Gastrocnemius medialis (tissue), 4 donors: ENCODE measurements around the gene UBA1. TPM values are rescaled to one million over a fixed set of nuclear protein-coding genes. Genes with fewer than 3 reads are reported as not detected.

Experiments
- ATAC-seq, 2 donors: fragments of 150-250 bp; one replicate each; pipeline ENCODE4 v1.9.1; 2016
- DNase-seq, 2 donors: peaks; one replicate each; pipeline ENCODE4 v3.0.0-alpha.2; 2019
- H3K27ac ChIP-seq, 4 donors: fragments of 200-600 bp; sonication (generic); 1 replicate in 1 of 4; 2 replicates in 3 of 4; pipeline ENCODE4 v1.5.1; 2016 to 2018; ENCODE audit warnings: mild to moderate bottlenecking in 2 of 4, moderate library complexity in 1 of 4
- H3K27me3 ChIP-seq, 3 donors: fragments of 200-600 bp; sonication (generic) in 2 of 3; 1 replicate in 1 of 3; 2 replicates in 2 of 3; pipeline versions ENCODE4 v1.5.1 to v1.6.0; 2016 to 2019; ENCODE audit warnings: mild to moderate bottlenecking in 1 of 3, moderate library complexity in 1 of 3
- H3K36me3 ChIP-seq, 2 donors: fragments of 200-600 bp; sonication (generic) in 1 of 2; one replicate each; pipeline ENCODE4 v1.5.1; 2017 to 2018
- H3K4me1 ChIP-seq, 2 donors: fragments of 200-600 bp; sonication (generic) in 1 of 2; one replicate each; pipeline ENCODE4 v1.5.1; 2016 to 2017; ENCODE audit warnings: mild to moderate bottlenecking in 2 of 2
- H3K4me3 ChIP-seq, 4 donors: fragments of 200-600 bp; sonication (generic) in 3 of 4; 1 replicate in 1 of 4; 2 replicates in 3 of 4; pipeline ENCODE4 v1.5.1; 2016 to 2019; ENCODE audit warnings: mild to moderate bottlenecking in 2 of 4
- H3K9me3 ChIP-seq, 3 donors: fragments of 200-600 bp; sonication (generic) in 2 of 3; 1 replicate in 1 of 3; 2 replicates in 2 of 3; pipeline ENCODE4 v1.5.1; 2016 to 2019
- CTCF ChIP-seq, 5 experiments: fragments of 450-650 bp in 3 of 5; fragments of 200-600 bp in 2 of 5; sonication (generic) in 2 of 5; IDR thresholded peaks in 4 of 5; conservative IDR thresholded peaks in 1 of 5; 1 replicate in 4 of 5; 2 replicates in 1 of 5; pipeline ENCODE4 v1.5.1; 2016 to 2019; ENCODE audit warnings: antibody characterized with exemption in 5 of 5, mild to moderate bottlenecking in 3 of 5, moderate library complexity in 3 of 5
- POLR2A ChIP-seq, 2 donors: fragments of 450-650 bp; IDR thresholded peaks; one replicate each; pipeline ENCODE4 v1.6.1; 2017; ENCODE audit warnings: antibody characterized with exemption in 2 of 2, mild to moderate bottlenecking in 2 of 2, moderate library complexity in 2 of 2
- in situ Hi-C, 4 donors: fragments of 200-750 bp; cut with MboI; loops; one replicate each; pipeline versions ENCODE4 v1.15.0 to v1.8.0; 2017; ENCODE audit warnings: low sequenced_read_pairs in 4 of 4
- intact Hi-C: fragments of 100-400 bp; cut with DNase I; formaldehyde crosslinking; loops from one replicate; pipeline ENCODE4 v1.15.1; 2023; ENCODE audit warnings: low total_unique reads
- total RNA-seq, 4 donors: library from RNA; depleted of rRNA; stranded (reverse); fragments of >200 nt; gene quantifications; one replicate each; pipeline versions ENCODE4 v1.1.0 to v1.2.3, GENCODE V29; 2016

UBA1 gene
- total RNA-seq, 4 donors from 2014 or later, result 113 to 181 (median 162) TPM

- DNase-seq (no peak), ATAC-seq (no peak)
- in situ Hi-C loops, result no loop called here
- intact Hi-C loops, result no loop called here
- H3K27me3 ChIP-seq, result no peaks in the 10 kb centered on the region
- no peak overlapping the region for H3K4me3 ChIP-seq
- no peak overlapping the region for H3K27ac ChIP-seq
- H3K36me3 ChIP-seq, result peaks cover 0 to 45% of the 10 kb centered on the region in 2 donors
- H3K9me3 ChIP-seq, result no peaks in the 10 kb centered on the region
- no peak for TF ChIP-seq CTCF (IDR thresholded peaks at IDR 0.05 in 4 of 5, conservative IDR thresholded peaks at IDR 0.05 in 1 of 5)
- TF ChIP-seq POLR2A (IDR thresholded peaks at IDR 0.05), result no peak
- H3K4me1 ChIP-seq, result no peaks in the 10 kb centered on the region
Observed at GRCh38 chrX:47171996-47172395, 21.6 kb upstream of the UBA1 start.

GRCh38 chrX:47172549-47172948 is 21.1 kb upstream of the UBA1 start:
- Histone ChIP-seq H3K4me3 (no peak overlapping the region), H3K4me1 (no peaks in the 10 kb centered on the region)
- in situ Hi-C loops, result no loop called here

GRCh38 chrX:47172971-47173792 is 20.4 kb upstream of the UBA1 start:
- in situ Hi-C loops (no loop called here), intact Hi-C loops (no loop called here)
- no peaks in the 10 kb centered on the region for H3K9me3 ChIP-seq
- H3K36me3 ChIP-seq, result peaks cover 0 to 51% of the 10 kb centered on the region in 2 donors
- H3K4me3 ChIP-seq, result no peak overlapping the region
- no peak for ATAC-seq
- H3K27me3 ChIP-seq, result no peaks in the 10 kb centered on the region
- H3K27ac ChIP-seq, result no peak overlapping the region
- no peaks in the 10 kb centered on the region for H3K4me1 ChIP-seq
- no peak for DNase-seq
- TF ChIP-seq POLR2A (IDR thresholded peaks at IDR 0.05) (no peak), CTCF (IDR thresholded peaks at IDR 0.05 in 4 of 5, conservative IDR thresholded peaks at IDR 0.05 in 1 of 5) (no peak)

More at GRCh38 chrX:47172549-47172948, 21.1 kb upstream of the UBA1 start:
- TF ChIP-seq POLR2A (IDR thresholded peaks at IDR 0.05) (no peak), CTCF (IDR thresholded peaks at IDR 0.05 in 4 of 5, conservative IDR thresholded peaks at IDR 0.05 in 1 of 5) (no peak)
- Histone ChIP-seq H3K36me3 (peaks cover 0 to 51% of the 10 kb centered on the region in 2 donors), H3K27me3 (no peaks in the 10 kb centered on the region), H3K27ac (no peak overlapping the region), H3K9me3 (no peaks in the 10 kb centered on the region)
- no peak for ATAC-seq
- DNase-seq, result no peak
- intact Hi-C loops, result no loop called here

- Histone ChIP-seq H3K36me3 (peaks cover 0 to 49% of the 10 kb centered on the region in 2 donors), H3K4me1 (no peaks in the 10 kb centered on the region), H3K4me3 (no peak overlapping the region), H3K27me3 (no peaks in the 10 kb centered on the region), H3K9me3 (no peaks in the 10 kb centered on the region), H3K27ac (no peak overlapping the region)
- no peak for TF ChIP-seq CTCF (IDR thresholded peaks at IDR 0.05 in 4 of 5, conservative IDR thresholded peaks at IDR 0.05 in 1 of 5)
- no peak for TF ChIP-seq POLR2A (IDR thresholded peaks at IDR 0.05)
- ATAC-seq, result no peak
- intact Hi-C loops, result no loop called here
- no peak for DNase-seq
- in situ Hi-C loops, result no loop called here
Observed at GRCh38 chrX:47174376-47174775, 19.3 kb upstream of the UBA1 start.
